Measurements from ENCODE around the gene NEXMIF.
"Not testable (repeated sequence)": the region's sequence is repeated elsewhere in the genome, so short reads cannot be mapped to it uniquely, and the experiment has no call there.

Gene NEXMIF

DNA sequence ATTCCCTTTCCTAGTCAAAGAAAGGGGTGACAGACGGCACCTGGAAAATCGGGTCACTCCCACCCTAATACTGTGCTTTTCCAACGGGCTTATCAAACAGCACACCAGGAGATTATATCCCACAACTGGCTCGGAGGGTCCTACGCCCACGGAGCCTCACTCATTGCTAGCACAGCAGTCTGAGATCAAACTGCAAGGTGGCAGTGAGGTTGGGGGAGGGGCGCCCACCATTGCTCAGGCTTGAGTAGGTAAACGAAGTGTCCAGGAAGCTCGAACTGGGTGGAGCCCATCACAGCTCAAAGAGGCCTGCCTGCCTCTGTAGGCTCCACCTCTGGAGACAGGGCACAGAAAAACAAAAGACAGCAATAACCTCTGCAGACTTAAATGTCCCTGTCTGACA lies 42.9 kb downstream of the NEXMIF start:
- intact Hi-C loops (cut with micrococcal nuclease); H3K36me3 Mint-ChIP-seq (ENCODE audit: low read depth); H3K27me3 Mint-ChIP-seq; H3K4me3 Mint-ChIP-seq; H3K4me1 Mint-ChIP-seq (ENCODE audit: low read depth); H3K27ac Mint-ChIP-seq: not testable (repeated sequence)
- H3K9me3 Mint-ChIP-seq: peaks cover 18% of the 10 kb centered on the region

DNA sequence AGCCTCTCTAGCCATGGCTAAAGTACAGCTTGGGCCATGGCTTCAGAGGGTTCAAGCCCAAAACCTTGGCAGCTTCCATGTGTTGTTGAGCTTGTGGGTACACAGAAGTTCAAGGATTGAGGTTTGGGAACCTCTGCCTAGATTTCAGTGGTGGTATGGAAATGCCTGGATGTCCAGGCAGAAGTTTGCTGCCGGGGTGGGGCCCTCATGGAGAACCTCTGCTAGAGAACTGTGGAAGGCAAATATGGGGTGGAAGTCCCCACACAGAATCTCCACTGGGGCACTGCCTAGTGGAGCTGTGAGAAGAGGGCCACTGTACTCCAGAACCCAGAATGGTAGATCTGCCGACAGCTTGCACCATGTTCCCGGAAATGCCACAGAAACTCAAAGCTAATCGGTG lies 59.5 kb downstream of the NEXMIF start:
- Mint-ChIP-seq H3K27me3 (no peaks in the 10 kb centered on the region), H3K27ac (no peak overlapping the region), H3K9me3 (peaks cover 34% of the 10 kb centered on the region), H3K4me1 (ENCODE audit: low read depth) (no peaks in the 10 kb centered on the region), H3K4me3 (no peak overlapping the region), H3K36me3 (ENCODE audit: low read depth) (no peaks in the 10 kb centered on the region)
- intact Hi-C loops (cut with micrococcal nuclease): no loop called here

DNA sequence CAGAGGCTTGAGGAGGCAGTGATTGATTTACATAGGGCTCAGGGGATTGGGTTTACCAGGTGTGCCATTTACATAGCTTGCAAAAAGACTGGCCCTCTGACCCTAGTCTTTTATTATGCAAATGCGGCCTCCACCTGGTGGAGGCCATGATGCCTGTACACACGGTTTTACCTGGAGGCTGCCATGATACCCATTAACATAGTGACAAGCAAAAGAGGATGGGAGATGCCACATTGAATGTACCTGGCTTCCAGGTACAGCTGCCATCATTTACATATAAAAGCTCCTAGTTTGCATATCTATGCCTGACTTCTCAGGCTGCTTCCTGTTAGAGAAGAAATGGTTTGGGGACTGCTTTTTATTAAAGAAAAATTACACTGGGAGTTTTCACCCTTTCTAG lies 72.0 kb downstream of the NEXMIF start:
- H3K9me3 Mint-ChIP-seq: peaks cover 75% of the 10 kb centered on the region
- H3K4me3 Mint-ChIP-seq: no peak overlapping the region
- no peaks in the 10 kb centered on the region for H3K36me3 Mint-ChIP-seq (ENCODE audit: low read depth)
- no peaks in the 10 kb centered on the region for H3K4me1 Mint-ChIP-seq (ENCODE audit: low read depth)
- H3K27ac Mint-ChIP-seq: no peak overlapping the region
- intact Hi-C loops (cut with micrococcal nuclease): no loop called here
- H3K27me3 Mint-ChIP-seq: no peaks in the 10 kb centered on the region

DNA sequence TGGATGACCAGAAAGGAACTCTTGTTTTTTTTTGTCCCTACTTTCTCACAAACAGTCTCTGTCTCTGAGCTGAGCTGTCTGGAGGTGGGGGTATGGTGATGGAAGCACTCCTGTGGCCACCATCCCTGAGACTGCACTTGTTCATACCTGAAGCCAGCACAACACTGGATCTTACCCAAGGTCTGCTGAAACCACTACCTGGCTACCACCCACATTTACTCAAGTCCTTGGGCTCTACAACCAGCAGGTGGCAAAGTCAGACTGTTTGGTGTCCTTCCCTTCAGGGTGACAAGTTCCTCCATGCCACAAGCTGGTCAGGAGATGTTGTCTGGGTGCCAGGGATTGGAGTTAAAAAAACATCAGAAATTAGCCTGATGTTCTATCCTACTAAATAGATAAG lies 89.7 kb downstream of the NEXMIF start:
- intact Hi-C loops (cut with micrococcal nuclease): no loop called here
- Mint-ChIP-seq H3K9me3 (peaks cover 16% of the 10 kb centered on the region), H3K27ac (no peak overlapping the region), H3K4me3 (no peak overlapping the region), H3K27me3 (no peaks in the 10 kb centered on the region), H3K4me1 (ENCODE audit: low read depth) (no peaks in the 10 kb centered on the region), H3K36me3 (ENCODE audit: low read depth) (no peaks in the 10 kb centered on the region)

DNA sequence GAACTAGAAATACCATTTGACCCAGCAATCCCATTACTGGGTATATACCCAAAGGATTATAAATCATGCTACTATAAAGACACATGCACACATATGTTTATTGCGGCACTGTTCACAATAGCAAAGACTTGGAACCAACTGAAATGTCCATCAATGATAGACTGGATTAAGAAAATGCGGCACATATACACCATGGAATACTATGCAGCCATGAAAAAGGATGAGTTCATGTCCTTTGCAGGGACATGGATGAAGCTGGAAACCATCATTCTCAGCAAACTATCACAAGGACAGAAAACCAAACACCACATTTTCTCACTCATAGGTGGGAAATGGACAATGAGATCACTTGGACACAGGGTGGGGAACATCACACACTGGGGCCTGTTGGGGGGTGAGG lies 105.5 kb downstream of the NEXMIF start:
- H3K27me3 Mint-ChIP-seq; H3K27ac Mint-ChIP-seq; intact Hi-C loops (cut with micrococcal nuclease); H3K4me1 Mint-ChIP-seq (ENCODE audit: low read depth); H3K4me3 Mint-ChIP-seq; H3K9me3 Mint-ChIP-seq; H3K36me3 Mint-ChIP-seq (ENCODE audit: low read depth): not testable (repeated sequence)

DNA sequence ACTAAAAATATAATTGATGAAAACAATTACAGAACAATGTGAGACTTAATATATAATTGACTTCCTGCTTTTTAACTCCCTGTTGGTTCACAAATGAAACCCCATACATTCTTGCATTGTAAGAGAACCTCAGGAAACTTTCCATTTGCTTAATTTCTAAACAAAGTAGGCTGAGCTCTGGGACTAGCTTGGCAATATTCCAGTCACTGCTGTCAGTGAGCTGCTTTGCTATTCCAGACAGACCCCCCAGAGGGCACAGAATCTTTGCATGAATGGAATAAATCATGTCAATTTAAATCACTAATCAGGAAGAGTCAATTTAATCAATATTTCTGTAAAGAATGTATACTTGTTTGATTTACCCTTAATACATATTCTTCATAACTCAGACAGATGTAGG lies 110.6 kb downstream of the NEXMIF start:
- Mint-ChIP-seq H3K9me3 (no peaks in the 10 kb centered on the region), H3K36me3 (ENCODE audit: low read depth) (no peaks in the 10 kb centered on the region)

DNA sequence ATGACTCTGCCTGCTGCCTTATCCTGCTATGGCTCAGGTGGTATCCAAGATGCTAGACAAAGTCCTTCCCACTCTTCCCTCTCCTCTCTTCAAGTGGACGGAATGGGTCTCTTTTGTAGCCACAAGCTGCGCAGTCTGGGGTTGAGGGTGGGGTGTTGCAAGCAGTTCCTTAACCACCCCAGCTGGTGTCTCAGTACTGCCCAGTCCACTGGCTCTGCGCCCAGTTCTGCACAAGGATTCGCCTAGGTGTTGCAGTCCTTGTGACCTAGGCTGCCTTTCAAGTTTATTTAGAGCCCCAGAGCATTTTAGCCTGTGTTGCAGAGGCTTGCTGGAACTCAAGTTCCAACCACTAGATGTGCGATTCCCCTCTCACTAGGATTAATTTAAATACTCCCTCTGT lies 120.7 kb downstream of the NEXMIF start:
- Mint-ChIP-seq H3K4me3 (no peak overlapping the region), H3K27ac (no peak overlapping the region), H3K27me3 (no peaks in the 10 kb centered on the region), H3K9me3 (no peaks in the 10 kb centered on the region), H3K4me1 (ENCODE audit: low read depth) (no peaks in the 10 kb centered on the region), H3K36me3 (ENCODE audit: low read depth) (no peaks in the 10 kb centered on the region)
- intact Hi-C loops (cut with micrococcal nuclease): no loop called here

More for the DNA sequence above, 110.6 kb downstream of the NEXMIF start:
- Mint-ChIP-seq H3K4me1 (ENCODE audit: low read depth) (no peaks in the 10 kb centered on the region), H3K27me3 (no peaks in the 10 kb centered on the region), H3K4me3 (no peak overlapping the region), H3K27ac (no peak overlapping the region)
- intact Hi-C loops (cut with micrococcal nuclease): no loop called here

DNA sequence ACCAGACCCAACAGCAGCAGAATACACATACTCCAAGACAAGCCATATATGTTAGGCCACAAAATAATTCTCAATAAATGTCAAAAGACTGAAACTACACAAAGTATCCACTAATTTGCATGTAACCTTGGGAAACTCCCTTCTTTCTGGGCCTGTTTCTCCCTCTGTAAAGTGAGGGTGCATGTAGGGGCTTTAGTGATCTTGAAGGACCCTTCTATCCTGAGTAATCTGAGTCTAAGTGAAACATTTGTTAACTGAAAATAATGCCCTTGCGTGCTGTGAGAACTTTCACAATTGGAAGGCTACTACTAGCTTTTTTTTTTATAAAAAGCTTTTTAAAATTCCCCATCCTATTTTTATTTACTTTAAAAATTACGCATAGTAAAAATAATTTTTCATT lies 125.2 kb downstream of the NEXMIF start:
- intact Hi-C loops (cut with micrococcal nuclease): no loop called here
- Mint-ChIP-seq H3K36me3 (ENCODE audit: low read depth) (no peaks in the 10 kb centered on the region), H3K4me1 (ENCODE audit: low read depth) (no peaks in the 10 kb centered on the region), H3K27me3 (no peaks in the 10 kb centered on the region), H3K27ac (no peak overlapping the region), H3K4me3 (no peak overlapping the region), H3K9me3 (no peaks in the 10 kb centered on the region)

DNA sequence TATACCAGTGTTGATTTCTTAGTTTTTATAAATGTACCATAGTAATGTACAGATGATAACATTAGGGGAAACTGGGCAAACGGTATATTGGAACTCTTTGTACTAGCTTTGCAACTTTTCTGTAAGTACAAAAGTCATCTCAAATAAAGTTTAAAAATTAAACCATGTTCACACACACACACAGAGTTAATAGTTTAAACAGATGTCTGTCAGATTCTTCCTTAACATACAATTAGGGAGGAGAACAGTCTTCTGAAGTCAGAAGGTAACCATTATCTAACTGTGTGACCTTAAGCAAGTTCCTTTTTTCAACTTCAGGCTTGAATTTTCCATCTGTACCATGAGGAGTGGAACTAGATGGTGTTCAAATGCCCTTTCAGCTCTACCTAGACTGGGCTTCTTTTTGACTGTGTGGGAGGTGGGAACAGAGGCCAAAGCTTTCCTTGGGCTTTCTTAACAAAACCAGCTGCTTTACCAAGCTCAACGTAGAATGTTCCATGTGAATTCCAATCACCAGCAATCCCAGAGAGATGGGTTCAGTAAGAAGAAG lies 127.8 kb downstream of the NEXMIF start:
- no peaks in the 10 kb centered on the region for H3K36me3 Mint-ChIP-seq (ENCODE audit: low read depth)

DNA sequence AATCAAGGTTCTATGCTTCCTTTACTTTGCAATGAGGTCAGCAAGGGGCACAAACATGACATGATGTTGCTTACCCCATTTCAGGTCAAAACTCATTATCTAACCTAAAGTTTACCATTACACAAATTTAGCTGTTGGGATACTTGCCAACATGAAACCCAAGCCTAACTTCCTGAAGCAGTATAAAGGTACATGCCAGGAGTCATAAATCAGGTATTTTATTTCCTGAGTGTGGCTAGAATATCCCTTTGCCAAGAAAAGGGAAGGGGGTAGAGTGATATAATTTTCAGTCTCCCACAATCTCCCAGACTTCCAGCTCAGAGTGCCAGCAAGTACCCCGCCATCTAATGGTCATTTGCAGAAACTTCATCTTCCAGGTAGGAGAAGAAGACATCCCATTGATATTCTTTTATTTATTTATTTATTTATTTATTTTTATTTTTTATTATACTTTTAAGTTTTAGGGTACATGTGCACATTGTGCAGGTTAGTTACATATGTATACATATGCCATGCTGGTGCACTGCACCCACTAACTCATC lies 136.6 kb downstream of the NEXMIF start:
- H3K27me3 Mint-ChIP-seq: no peaks in the 10 kb centered on the region
- H3K27ac Mint-ChIP-seq: no peak overlapping the region
- intact Hi-C loops (cut with micrococcal nuclease): no loop called here
- H3K36me3 Mint-ChIP-seq (ENCODE audit: low read depth): no peaks in the 10 kb centered on the region
- no peaks in the 10 kb centered on the region for H3K9me3 Mint-ChIP-seq
- no peaks in the 10 kb centered on the region for H3K4me1 Mint-ChIP-seq (ENCODE audit: low read depth)
- no peak overlapping the region for H3K4me3 Mint-ChIP-seq

More for the DNA sequence above, 127.8 kb downstream of the NEXMIF start:
- Mint-ChIP-seq H3K4me1 (ENCODE audit: low read depth) (no peaks in the 10 kb centered on the region), H3K27ac (no peak overlapping the region), H3K9me3 (no peaks in the 10 kb centered on the region), H3K27me3 (no peaks in the 10 kb centered on the region), H3K4me3 (no peak overlapping the region)
- intact Hi-C loops (cut with micrococcal nuclease): no loop called here

DNA sequence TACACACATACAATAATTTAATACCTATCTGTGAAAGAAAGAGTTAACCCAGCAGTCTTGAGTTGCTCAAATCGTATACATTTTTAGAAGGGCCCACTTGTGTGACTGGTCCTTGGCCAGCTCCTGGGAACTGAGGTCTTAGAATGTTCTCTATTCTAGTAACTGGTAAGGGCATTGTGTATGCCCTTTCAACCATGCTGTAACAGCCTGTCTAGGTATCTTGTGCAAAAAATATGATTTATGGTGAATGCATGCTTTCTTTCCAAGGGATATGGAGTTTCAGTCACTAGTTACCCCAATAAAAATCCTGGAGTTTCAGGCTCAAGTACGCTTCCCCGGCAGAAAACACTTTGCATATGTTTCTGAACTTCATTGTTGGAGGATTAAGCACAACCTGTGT lies 140.6 kb downstream of the NEXMIF start:
- Mint-ChIP-seq H3K4me3 (no peak overlapping the region), H3K27me3 (no peaks in the 10 kb centered on the region), H3K36me3 (ENCODE audit: low read depth) (no peaks in the 10 kb centered on the region), H3K4me1 (ENCODE audit: low read depth) (no peaks in the 10 kb centered on the region), H3K9me3 (no peaks in the 10 kb centered on the region), H3K27ac (no peak overlapping the region)
- intact Hi-C loops (cut with micrococcal nuclease): no loop called here

DNA sequence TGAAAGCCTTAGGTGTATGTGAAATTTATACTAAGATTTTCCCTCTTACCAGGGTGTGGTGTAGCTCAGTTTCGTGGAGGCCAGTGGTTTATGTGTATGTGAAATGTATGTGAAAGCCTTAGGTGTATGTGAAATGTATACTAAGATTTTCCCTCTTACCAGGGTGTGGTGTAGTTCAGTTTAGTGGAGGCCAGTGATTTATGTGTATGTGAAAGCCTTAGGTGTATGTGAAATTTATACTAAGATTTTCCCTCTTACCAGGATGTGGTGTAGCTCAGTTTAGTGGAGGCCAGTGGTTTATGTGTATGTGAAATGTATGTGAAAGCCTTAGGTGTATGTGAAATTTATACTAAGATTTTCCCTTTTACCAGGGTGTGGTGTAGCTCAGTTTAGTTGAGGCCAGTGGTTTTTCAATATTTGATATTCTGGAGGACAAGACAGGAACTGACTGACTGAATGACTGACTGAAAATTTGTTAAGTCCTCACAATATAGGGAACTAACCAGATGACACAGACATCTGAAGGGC lies 143.7 kb downstream of the NEXMIF start:
- intact Hi-C loops (cut with micrococcal nuclease): no loop called here
- H3K4me3 Mint-ChIP-seq: no peak overlapping the region
- no peaks in the 10 kb centered on the region for H3K4me1 Mint-ChIP-seq (ENCODE audit: low read depth)
- no peaks in the 10 kb centered on the region for H3K36me3 Mint-ChIP-seq (ENCODE audit: low read depth)
- no peaks in the 10 kb centered on the region for H3K9me3 Mint-ChIP-seq
- no peaks in the 10 kb centered on the region for H3K27me3 Mint-ChIP-seq
- no peak overlapping the region for H3K27ac Mint-ChIP-seq

DNA sequence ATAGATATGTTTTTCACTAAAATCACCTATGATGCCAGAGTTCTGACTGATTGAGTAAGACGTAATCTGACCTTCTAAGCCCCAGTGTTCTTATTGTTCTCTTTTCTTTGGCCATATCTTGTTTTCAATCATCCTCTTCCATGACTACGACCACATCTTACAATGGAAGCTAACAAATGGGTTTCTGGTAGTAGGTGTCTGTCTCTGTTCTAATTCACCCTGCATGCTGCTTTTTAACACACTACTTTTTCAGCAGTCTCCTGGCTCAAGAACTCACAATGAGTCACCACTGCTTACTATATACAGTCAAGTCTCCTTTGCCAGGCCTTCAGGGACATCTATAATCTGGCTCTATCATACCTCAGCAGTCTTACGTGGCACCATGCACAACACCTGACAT lies 146.1 kb downstream of the NEXMIF start:
- H3K4me1 Mint-ChIP-seq (ENCODE audit: low read depth): no peaks in the 10 kb centered on the region
- no peaks in the 10 kb centered on the region for H3K9me3 Mint-ChIP-seq
- no peak overlapping the region for H3K4me3 Mint-ChIP-seq
- no peak overlapping the region for H3K27ac Mint-ChIP-seq
- H3K36me3 Mint-ChIP-seq (ENCODE audit: low read depth): no peaks in the 10 kb centered on the region
- intact Hi-C loops (cut with micrococcal nuclease): no loop called here
- H3K27me3 Mint-ChIP-seq: no peaks in the 10 kb centered on the region

DNA sequence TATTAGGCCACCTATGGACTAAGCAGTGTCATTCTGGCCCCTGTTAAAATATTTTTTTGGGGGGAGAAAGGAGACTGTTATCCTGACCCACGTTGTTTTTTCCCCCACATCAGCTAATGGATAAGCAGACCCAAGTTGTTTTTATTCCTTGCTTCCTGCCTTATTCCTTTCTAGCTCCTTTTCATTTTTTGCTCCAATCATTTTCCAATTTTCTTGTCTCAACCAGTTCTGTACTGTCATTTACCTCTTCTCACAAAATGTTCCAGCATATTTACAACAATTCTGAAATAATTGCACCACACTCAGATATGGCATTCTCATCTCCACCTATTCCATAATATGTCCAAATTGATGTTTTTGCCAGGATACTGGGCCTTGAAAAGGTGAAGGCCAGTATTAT lies 150.3 kb downstream of the NEXMIF start:
- no peaks in the 10 kb centered on the region for H3K4me1 Mint-ChIP-seq (ENCODE audit: low read depth)
- intact Hi-C loops (cut with micrococcal nuclease): no loop called here
- no peak overlapping the region for H3K4me3 Mint-ChIP-seq
- H3K27ac Mint-ChIP-seq: no peak overlapping the region
- no peaks in the 10 kb centered on the region for H3K27me3 Mint-ChIP-seq
- H3K9me3 Mint-ChIP-seq: no peaks in the 10 kb centered on the region
- no peaks in the 10 kb centered on the region for H3K36me3 Mint-ChIP-seq (ENCODE audit: low read depth)

DNA sequence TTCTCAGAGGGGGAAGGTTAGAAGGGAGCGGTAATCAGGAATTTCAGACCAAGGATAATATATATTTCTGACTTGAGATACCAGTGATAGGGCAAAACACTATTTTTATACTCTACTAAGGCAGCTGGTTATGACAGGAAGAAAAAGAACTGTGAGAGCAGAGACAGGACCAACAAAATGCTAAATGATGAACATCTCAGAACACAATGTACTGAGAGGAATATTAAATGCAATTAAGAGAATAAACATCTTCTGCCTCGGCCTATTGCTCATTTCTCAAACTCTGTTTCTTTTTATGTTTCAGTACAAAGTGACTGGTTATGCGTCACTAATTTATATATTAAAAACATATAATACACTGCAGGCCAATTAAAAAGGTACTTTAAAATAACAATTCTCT lies 188.8 kb downstream of the NEXMIF start:
- no peaks in the 10 kb centered on the region for H3K36me3 Mint-ChIP-seq (ENCODE audit: low read depth)

More for the DNA sequence above, 188.8 kb downstream of the NEXMIF start:
- intact Hi-C loops (cut with micrococcal nuclease): no loop called here
- no peak overlapping the region for H3K27ac Mint-ChIP-seq
- H3K9me3 Mint-ChIP-seq: no peaks in the 10 kb centered on the region
- H3K4me1 Mint-ChIP-seq (ENCODE audit: low read depth): no peaks in the 10 kb centered on the region
- no peaks in the 10 kb centered on the region for H3K27me3 Mint-ChIP-seq
- no peak overlapping the region for H3K4me3 Mint-ChIP-seq

Measured in dendritic cell treated with granulocyte-macrophage colony-stimulating factor and Interleukin-4, amounts not matched to agents 40 ng/mL and 50 ng/mL, for 4 days (primary cell).